ENCODE data around the gene FBXW9. TPM values are rescaled to one million over a fixed set of nuclear protein-coding genes. Genes with fewer than 3 reads are reported as not detected.

FBXW9 gene
- total RNA-seq: 1 to 10 TPM; 3.1 to 5.0 (median 4.2) TPM
- polyA plus RNA-seq: 1 to 10 TPM; 5.6 to 8.5 TPM

- Histone ChIP-seq H3K4me1 (peaks cover 3 to 9% (median 6%) of the 10 kb centered on the region in 3 donors), H3K36me3 (peaks cover 0 to 11% (median 10%) of the 10 kb centered on the region in 3 donors), H3K27me3 (no peaks in the 10 kb centered on the region), H3K27ac (peak within 1 kb of the TSS; percentile 66 to 78 (median 73)), H3K9me3 (no peaks in the 10 kb centered on the region), H3K4me3 (peak within 1 kb of the TSS; percentile 61 to 88 (median 80))
- peak; percentile 92 to 96 (median 96) for ATAC-seq
- intact Hi-C loops (cut with DNase I): no loop called here
- no peak for FAIRE-seq
- peak; percentile 90 to 98 (median 94) for DNase-seq
- 6 to 7% methylated on average over 56 to 59 of the region's 59 CpGs for WGBS, 2 donors
- TF ChIP-seq, protein P1, sequence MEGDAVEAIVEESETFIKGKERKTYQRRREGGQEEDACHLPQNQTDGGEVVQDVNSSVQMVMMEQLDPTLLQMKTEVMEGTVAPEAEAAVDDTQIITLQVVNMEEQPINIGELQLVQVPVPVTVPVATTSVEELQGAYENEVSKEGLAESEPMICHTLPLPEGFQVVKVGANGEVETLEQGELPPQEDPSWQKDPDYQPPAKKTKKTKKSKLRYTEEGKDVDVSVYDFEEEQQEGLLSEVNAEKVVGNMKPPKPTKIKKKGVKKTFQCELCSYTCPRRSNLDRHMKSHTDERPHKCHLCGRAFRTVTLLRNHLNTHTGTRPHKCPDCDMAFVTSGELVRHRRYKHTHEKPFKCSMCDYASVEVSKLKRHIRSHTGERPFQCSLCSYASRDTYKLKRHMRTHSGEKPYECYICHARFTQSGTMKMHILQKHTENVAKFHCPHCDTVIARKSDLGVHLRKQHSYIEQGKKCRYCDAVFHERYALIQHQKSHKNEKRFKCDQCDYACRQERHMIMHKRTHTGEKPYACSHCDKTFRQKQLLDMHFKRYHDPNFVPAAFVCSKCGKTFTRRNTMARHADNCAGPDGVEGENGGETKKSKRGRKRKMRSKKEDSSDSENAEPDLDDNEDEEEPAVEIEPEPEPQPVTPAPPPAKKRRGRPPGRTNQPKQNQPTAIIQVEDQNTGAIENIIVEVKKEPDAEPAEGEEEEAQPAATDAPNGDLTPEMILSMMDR (IDR thresholded peaks at IDR 0.05): no peak
Measured at GRCh38 chr19:12696366-12697335, at the start of gene FBXW9. Gene FBXW9, minus strand, starts transcription at chr19:12696631. Its CDS starts 50 bp downstream, at chr19:12696581.

DNA sequence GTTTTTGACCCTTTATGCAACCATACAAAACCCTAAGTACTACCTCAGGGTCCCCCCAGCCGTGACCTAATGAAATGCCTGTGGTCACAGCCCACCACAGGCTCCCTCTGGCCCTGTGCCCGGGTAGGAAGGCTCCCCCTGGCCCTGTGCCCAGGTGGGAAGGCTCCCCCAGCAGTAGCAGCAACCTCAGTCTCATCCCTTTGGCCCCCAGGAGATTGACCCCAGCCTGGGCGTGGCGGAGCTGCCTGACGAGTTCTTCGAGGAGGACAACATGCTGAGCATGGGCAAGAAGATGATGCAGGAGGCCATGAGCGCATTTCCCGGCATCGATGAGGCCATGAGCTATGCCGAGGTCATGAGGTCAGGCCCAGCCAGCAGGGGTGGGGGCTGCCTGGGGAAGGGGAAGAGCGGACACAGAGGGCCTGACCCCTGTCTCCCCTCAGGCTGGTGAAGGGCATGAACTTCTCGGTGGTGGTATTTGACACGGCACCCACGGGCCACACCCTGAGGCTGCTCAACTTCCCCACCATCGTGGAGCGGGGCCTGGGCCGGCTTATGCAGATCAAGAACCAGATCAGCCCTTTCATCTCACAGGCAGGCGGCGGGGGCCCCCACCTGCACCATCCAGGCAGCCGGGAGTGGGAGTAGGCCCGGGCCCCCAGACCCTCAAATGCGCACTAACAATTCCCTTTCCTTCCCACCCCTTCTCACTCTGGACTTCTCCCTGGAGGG, 48.9 kb upstream of the FBXW9 start:
- Histone ChIP-seq H3K27me3 (no peaks in the 10 kb centered on the region), H3K36me3 (peaks cover 2 to 17% (median 3%) of the 10 kb centered on the region in 3 donors), H3K9me3 (no peaks in the 10 kb centered on the region), H3K4me3 (no peak overlapping the region), H3K4me1 (no peaks in the 10 kb centered on the region), H3K27ac (no peak overlapping the region)
- TF ChIP-seq, protein P1 (IDR thresholded peaks at IDR 0.05): no peak
- DNase-seq (no peak), ATAC-seq (no peak), FAIRE-seq (no peak)
- WGBS, 2 donors: 86 to 89% methylated on average over 22 of the region's 22 CpGs
- intact Hi-C loops (cut with DNase I): no loop called here

DNA sequence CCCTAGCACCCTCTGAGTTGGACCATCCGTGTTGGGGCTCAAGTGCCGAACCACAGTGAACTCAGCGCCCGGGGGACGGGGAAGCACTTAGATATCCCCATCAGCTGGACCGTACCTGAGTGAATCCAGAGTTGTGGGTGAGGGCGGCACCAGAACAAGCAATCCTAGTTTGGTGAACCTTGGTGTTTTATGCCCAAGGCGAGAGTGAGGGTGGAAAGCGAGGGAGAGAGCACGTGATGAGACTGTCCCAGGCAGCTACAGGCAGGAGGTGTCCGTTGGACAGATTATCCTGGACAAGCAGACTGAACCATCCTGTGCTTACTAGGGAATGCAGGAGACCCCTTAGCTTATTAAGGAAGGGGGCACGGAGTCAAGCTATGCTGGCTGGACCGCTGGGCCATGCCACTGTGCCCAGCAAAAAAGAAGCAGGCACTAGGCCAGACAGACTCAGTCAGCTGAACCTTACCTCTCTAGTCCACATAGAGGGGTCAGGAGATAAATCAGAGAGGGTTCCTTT, 41.5 kb upstream of the FBXW9 start:
- Histone ChIP-seq H3K27me3 (no peaks in the 10 kb centered on the region), H3K36me3 (peaks cover 0 to 7% (median 0%) of the 10 kb centered on the region in 3 donors), H3K4me1 (peaks cover 9 to 21% (median 11%) of the 10 kb centered on the region in 3 donors), H3K9me3 (no peaks in the 10 kb centered on the region), H3K4me3 (peak overlapping the region; percentile 75 to 86 (median 80)), H3K27ac (no peak overlapping the region)
- WGBS, 2 donors: 7 to 10% methylated on average over 13 of the region's 13 CpGs
- no peak for ATAC-seq
- TF ChIP-seq, protein P1 (IDR thresholded peaks at IDR 0.05): no peak
- intact Hi-C loops (cut with DNase I): no loop called here
- DNase-seq: no peak
- no peak for FAIRE-seq

DNA sequence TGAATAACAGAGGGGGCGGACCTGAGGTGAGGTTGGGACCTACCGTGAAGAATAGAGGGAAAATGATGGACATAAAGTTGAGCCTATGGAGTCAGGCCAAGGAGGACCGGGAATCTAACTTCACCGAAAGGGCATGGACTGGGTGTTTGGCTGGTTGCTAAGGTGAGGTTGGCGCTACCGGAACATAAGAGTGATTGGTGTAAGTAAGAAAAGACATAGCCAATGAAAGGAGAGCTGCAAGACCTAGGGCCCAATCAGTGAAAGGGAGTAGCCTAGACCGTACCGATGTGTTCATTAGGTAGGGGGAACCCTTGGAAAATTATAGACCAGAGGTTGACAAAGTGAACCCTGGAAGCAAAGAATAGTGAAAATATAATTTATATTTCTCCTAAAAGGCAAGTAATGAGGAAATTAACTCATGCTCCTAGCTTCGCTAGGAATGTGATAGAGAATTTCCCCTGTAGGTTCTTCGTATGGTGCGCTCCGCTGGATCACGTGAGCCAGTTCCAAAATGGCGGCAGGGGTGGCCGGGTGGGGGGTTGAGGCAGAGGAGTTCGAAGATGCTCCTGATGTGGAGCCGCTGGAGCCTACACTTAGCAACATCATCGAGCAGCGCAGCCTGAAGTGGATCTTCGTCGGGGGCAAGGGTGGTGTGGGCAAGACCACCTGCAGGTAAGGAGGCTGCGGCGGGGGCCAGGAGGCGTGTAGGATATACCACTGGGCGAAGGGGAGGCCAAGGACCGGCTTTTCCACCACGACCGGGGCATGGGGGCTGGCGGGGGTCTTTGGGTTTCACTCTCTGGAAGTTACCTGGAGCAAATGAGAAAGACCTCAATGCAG, 40.8 kb upstream of the FBXW9 start, which contains the start of gene GET3:
GET3 (plus strand) TSS at position 503 of the 840 bp plus-strand sequence; CDS start at position 512, 9 bp downstream.
- H3K27ac ChIP-seq: peak within 1 kb of the TSS; percentile 91 to 97 (median 94)
- no peaks in the 10 kb centered on the region for H3K9me3 ChIP-seq
- H3K4me3 ChIP-seq: peak within 1 kb of the TSS; percentile 75 to 86 (median 80)
- FAIRE-seq (peak; percentile 98), DNase-seq (peak; percentile 82 to 97 (median 94)), ATAC-seq (peak; percentile 83 to 91 (median 85))
- 0 to 1% methylated on average over 29 of the region's 29 CpGs for WGBS, 2 donors
- intact Hi-C loops (cut with DNase I): no loop called here
- TF ChIP-seq, protein P1 (IDR thresholded peaks at IDR 0.05): no peak
- H3K36me3 ChIP-seq: peaks cover 0 to 7% (median 0%) of the 10 kb centered on the region in 3 donors
- peaks cover 16 to 28% (median 18%) of the 10 kb centered on the region in 3 donors for H3K4me1 ChIP-seq
- no peaks in the 10 kb centered on the region for H3K27me3 ChIP-seq
